ENCODE measurements around the gene SLC16A5.

Gene SLC16A5

GRCh38 chr17:75063201-75063600 is 24.6 kb upstream of the SLC16A5 start:
- Histone ChIP-seq H3K27me3 (replicated peaks; ENCODE audit: control insufficient read depth, insufficient read depth, low read length) (no peaks in the 10 kb centered on the region), H3K36me3 (ENCODE audit: control insufficient read depth, insufficient read depth, low read length) (peaks cover 16% of the 10 kb centered on the region), H3K4me3 (replicated peaks; ENCODE audit: low read depth, low read length) (no peak overlapping the region)
- DNase-seq (ENCODE audit: extremely low read depth, insufficient read length): no peak
- TF ChIP-seq CTCF (IDR thresholded peaks at IDR 0.05; ENCODE audit: insufficient read depth, low read length, poor library complexity, severe bottlenecking): no peak

- Histone ChIP-seq H3K36me3 (ENCODE audit: control insufficient read depth, insufficient read depth, low read length) (peaks cover 16% of the 10 kb centered on the region), H3K4me3 (replicated peaks; ENCODE audit: low read depth, low read length) (no peak overlapping the region), H3K27me3 (replicated peaks; ENCODE audit: control insufficient read depth, insufficient read depth, low read length) (no peaks in the 10 kb centered on the region)
- no peak for TF ChIP-seq CTCF (IDR thresholded peaks at IDR 0.05; ENCODE audit: insufficient read depth, low read length, poor library complexity, severe bottlenecking)
- no peak for DNase-seq (ENCODE audit: extremely low read depth, insufficient read length)
These were observed 24.1 kb upstream of the SLC16A5 start for GRCh38 chr17:75063626-75064025.

GRCh38 chr17:75064040-75064439 is 23.7 kb upstream of the SLC16A5 start:
- no peak for DNase-seq (ENCODE audit: extremely low read depth, insufficient read length)
- no peak overlapping the region for H3K4me3 ChIP-seq (replicated peaks; ENCODE audit: low read depth, low read length)
- no peak for TF ChIP-seq CTCF (IDR thresholded peaks at IDR 0.05; ENCODE audit: insufficient read depth, low read length, poor library complexity, severe bottlenecking)
- H3K27me3 ChIP-seq (replicated peaks; ENCODE audit: control insufficient read depth, insufficient read depth, low read length): no peaks in the 10 kb centered on the region
- H3K36me3 ChIP-seq (ENCODE audit: control insufficient read depth, insufficient read depth, low read length): peaks cover 16% of the 10 kb centered on the region

GRCh38 chr17:75064460-75064859 is 23.3 kb upstream of the SLC16A5 start:
- DNase-seq (ENCODE audit: extremely low read depth, insufficient read length): no peak
- Histone ChIP-seq H3K4me3 (replicated peaks; ENCODE audit: low read depth, low read length) (no peak overlapping the region), H3K27me3 (replicated peaks; ENCODE audit: control insufficient read depth, insufficient read depth, low read length) (no peaks in the 10 kb centered on the region), H3K36me3 (ENCODE audit: control insufficient read depth, insufficient read depth, low read length) (peaks cover 16% of the 10 kb centered on the region)
- no peak for TF ChIP-seq CTCF (IDR thresholded peaks at IDR 0.05; ENCODE audit: insufficient read depth, low read length, poor library complexity, severe bottlenecking)

- no peaks in the 10 kb centered on the region for H3K27me3 ChIP-seq (replicated peaks; ENCODE audit: control insufficient read depth, insufficient read depth, low read length)
- peaks cover 11% of the 10 kb centered on the region for H3K36me3 ChIP-seq (ENCODE audit: control insufficient read depth, insufficient read depth, low read length)
- no peak for DNase-seq (ENCODE audit: extremely low read depth, insufficient read length)
- H3K4me3 ChIP-seq (replicated peaks; ENCODE audit: low read depth, low read length): no peak overlapping the region
- no peak for TF ChIP-seq CTCF (IDR thresholded peaks at IDR 0.05; ENCODE audit: insufficient read depth, low read length, poor library complexity, severe bottlenecking)
These were observed 22.7 kb upstream of the SLC16A5 start for GRCh38 chr17:75064867-75065561.
